ENCODE data around the gene PTGES2. TPM values are rescaled to one million over a fixed set of nuclear protein-coding genes. Genes with fewer than 3 reads are reported as not detected.
"Not testable (repeated sequence)": the region's sequence is repeated elsewhere in the genome, so short reads cannot be mapped to it uniquely, and the experiment has no call there.

PTGES2 gene
- total RNA-seq, 1 experiment from 2014 or later, result 25.7 TPM

DNA sequence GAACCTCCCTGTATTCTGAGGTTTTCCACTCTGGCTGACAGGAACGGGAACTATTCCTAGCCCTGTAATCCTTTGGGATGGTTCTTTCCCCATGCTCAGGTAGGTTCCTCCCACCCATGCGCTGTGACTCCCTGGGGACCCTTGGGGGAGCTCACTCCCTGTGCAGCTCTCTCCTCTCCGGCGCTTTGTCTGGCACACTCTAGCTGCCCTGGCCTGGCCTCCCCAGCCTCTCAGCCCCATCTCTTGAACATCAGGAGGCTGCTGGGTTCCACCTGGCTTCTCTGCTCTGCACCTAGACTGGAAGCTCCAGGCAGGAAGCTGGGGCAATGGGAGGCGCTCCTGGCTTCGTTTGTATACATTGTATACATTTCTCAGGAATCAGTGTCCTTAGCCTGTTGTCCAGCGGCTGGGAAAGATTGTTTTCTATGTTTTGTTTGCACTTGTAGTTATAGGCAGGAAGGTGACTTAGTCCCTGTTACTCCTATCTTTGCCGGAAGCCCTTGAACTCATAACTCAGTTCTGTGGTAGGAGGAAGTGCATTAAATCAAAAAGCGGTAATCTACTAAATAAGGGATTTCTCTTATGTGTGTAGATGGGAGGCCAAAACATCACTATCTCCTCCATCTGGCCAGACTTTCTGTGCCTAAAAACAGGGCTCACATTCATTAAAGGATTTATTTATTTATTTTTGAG lies 39.1 kb downstream of the PTGES2 start:
- DNase-seq (ENCODE audit: low spot score), result no peak

DNA sequence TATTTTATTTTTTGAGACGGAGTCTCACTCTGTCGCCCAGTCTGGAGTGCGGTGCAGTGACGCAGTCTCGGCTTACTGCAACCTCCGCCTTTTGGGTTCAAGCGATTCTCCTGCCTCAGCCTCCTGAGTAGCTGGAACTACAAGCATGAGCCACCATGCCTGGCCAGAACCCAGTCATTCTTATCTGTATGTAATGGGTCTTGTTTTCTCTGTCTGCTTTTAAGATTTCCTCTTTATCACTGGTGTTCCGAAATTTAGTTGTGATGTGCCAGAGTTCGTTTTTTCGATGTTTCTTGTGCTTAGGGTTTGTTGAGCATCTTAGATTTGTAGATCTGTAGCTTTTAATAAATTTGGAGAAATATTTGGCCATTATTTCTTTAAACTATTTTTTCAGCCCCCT lies 40.3 kb downstream of the PTGES2 start:
- no peak for DNase-seq (ENCODE audit: low spot score)

DNA sequence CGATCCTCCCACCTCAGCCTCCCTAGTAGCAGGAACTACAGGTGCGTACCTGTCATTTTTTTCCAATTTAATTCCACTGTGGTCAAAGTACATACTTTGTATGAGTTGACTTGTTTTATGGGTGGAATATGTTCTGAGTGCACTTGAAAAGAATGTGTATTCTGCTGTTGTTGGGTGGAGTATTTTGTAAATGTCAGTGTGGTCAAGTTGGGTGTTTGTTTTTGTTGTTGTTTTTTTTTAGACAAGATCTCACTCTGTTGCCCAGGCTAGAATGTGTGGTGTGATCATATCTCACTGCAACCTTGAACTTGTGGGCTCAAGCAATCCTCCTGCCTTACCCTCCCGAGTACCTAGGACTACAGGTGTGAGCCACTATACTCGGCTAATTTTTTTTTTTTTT lies 41.6 kb downstream of the PTGES2 start:
- DNase-seq (ENCODE audit: low spot score), result no peak

DNA sequence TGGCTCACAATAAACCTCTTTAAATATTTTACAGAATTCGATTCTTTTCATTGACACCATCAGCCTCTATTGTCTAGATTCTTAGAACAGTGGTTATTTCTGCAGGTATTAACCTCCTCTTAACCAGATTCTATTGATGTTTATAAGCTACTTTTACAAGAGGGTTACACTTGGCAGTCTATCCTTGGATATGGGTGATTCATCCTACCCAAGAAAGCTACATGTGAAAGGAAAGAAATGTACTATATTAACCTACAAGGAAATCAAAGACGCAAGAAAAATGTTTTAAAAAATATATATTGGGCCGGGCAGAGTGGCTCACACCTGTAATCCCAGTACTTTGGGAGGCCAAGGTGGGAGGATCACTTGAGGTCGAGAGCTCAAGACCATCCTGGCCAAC lies 42.8 kb downstream of the PTGES2 start:
- DNase-seq (ENCODE audit: low spot score), result no peak

DNA sequence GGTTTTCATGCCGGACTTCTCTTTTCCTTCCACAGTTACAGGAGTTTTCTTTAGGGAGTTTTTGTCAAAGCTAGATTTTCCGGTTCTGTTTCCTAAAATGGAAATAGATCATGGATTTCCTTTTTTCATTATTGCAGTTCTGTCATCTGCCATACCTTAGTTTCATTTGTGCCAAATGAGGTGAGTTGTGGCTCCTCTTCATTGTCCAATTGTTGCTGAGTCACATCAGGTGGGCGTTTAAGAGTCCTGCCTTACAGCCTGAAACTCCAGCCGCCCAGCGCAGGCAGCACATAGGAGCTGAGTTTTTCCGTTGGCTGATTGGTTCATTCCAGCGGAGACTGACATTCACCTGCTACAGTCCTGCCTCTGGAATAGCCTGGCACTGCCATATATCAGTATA lies 45.4 kb downstream of the PTGES2 start:
- no peak for DNase-seq (ENCODE audit: low spot score)

DNA sequence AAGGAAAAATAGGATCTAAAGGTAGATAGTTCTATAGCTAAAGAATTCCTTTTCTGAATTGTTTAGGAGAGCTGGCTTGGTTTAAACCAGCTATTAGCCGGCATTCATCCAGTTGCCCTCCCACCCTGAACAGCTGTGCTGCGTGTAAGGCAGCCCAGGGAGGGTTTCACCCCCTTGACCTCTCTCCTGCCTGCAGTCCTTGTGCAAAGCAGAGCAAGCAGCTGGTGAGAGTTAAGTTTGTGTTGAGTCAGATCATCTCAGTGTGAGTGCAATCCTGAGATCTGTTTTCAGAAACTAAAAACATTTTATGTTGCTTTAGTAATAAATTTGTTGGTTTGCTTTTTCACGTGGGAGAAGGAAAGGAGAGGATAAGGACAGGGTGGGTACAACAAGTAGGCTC lies 46.5 kb downstream of the PTGES2 start:
- DNase-seq (ENCODE audit: low spot score), result no peak

DNA sequence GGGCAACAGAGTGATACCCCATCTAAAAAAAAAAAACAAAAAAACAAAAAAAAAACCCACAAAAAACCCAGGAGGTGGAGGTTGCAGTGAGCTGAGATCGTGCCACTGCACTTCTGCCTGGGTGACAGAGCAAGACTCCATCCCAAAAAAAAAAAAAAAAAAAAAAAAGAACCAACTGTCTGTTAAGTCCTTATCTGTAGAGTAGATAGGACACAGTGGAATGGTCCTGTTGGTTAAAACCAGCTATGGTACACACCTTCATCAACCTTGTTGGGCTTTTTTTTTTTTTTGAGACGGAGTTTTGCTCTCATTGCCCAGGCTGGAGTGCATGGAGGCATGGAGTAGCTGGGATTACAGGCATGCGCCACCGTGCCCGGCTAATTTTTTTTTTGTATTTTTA lies 47.3 kb downstream of the PTGES2 start:
- DNase-seq (ENCODE audit: low spot score), result no peak

DNA sequence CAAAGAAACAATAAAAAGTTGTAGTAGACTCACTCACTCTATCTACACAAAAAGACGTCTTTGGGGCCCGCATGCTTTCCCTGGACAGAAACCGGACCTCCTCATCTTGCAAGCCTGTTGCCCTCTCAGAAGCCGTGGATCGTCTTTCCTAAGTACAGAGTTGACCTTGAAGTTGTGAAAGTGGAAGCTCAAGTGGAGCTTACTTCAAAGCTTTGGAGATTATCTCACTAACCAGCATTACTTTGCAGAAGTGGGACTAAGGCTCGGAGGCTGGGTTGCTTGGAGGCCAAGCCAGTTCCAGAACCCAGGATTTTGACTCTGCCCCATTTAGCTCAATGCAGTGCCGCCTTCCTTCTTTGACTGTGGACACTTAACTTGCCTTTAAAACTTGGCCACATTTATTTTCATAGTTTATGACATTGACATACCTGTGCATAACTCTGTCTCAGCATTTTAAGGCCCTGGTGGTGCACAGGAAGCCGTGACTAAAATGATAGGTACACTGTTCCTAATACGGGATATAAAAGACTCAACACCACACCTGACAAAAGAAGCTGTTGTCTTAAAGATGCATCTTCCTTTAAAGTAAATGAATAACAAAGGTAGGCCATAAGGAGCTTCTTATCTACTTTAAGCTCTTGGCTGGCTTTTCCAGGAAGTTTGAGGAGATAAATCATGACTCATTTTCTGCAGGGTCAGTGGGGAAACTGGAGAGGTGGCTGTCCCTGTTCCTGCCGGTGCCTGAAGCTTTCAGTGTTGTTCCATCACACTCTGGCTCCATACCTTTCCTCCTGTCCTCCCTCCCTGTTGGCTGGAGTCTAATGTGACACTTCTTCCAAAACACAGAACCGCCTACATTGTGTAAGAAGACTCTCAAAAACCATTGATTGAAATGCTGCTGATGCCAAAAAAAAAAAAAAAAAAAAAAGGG lies 48.8 kb downstream of the PTGES2 start:
- DNase-seq (ENCODE audit: low spot score), result no peak

DNA sequence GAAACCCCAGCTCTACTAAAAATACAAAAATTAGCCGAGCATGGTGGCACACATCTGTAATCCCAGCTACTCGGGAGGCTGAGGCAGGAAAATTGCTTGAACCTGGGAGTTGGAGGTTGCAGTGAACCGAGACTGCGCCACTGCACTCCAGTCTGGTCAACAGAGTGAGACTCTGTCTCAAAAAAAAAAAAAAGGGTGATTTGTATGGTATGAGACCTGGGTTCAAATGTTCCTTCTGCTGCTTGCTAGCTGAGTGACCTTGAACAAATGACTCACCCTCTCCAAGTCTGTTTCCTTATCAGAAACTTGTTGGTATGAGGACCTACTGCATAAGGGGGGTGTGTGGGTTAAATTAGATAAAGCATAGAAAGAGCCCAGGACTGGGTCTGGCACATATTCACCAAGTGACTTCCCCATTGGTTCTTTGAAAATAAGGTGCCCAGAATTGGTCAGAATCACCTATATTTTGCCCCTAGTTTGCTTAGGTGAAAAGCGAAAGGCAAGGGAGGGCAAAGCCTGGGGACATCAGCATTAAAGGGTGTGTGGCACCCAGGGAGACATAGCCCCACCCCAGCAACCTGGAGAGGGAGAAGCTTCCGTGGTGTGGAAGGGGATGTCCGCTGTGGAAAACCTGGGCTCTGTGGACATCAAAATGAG lies 49.6 kb downstream of the PTGES2 start:
- no peak for DNase-seq (ENCODE audit: low spot score)

DNA sequence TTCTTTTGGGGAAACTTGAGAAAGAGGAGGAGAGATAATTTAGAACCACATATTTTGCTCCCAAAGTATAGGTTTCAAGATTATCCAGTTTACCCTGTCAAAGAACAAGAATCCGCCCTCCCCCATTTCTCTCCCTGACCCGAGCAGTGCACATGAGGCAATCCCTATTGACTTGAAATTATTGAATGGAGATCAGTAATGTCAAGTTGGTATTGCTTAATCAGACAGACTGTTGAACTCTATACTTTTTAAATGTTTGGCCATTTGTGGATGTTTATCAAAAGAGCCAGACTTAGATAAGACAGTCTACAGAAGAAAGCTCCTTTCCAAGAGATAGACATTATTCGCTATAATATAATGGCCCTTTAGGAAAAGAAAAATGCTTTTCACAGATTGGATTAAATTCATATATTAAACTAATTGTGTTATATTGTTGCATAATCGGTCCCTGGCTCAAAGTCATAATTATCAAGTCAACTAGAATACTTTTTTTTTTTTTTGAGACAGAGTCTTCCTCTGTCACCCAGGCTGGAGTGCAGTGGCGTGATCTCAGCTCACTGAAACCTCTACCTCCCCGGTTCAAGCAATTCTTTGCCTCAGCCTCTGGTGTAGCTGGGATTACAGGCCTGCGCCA lies 54.2 kb downstream of the PTGES2 start:
- DNase-seq (ENCODE audit: low spot score), result no peak

DNA sequence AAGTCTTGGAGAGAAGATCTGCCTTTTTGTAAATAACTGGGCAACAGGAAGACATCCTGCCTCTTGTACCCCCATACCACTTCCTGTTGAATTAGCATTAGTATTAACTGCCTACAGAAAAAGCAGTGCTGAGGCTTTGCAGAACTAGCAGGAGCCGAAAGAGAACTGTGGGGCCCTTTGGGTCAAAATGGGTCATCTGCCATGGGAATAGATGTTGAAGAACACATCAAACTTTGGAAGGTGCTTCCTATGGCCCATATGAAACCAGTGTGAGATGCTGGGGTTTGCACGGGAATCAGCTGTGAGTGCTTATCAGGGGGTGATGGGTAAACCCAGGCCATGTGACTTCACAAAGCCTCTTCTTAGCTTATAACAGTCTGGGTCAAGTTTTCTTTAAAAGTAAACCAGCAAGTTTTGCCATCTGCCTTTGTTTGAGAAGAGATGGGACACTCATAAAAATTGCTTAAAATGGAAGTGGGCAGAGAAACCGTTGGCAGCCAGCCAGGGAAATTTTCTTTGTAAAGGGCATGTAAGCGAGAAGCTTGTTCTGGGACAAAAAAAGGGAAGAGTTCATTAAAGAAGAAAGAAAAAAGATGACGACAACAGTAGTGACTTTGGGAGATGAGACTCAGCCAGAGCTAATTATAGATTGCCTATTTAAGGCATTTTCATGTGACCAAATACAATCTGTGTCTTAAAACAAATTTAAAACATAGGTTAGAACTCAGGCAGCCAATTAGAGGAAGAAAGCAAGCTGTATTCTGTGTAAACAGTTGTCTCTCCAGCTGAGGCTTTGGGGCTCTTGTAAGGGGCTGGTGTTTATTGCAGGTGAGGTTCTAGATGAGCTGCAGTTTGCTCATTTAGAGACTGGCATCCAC lies 55.1 kb downstream of the PTGES2 start:
- DNase-seq (ENCODE audit: low spot score), result peak; percentile 58

DNA sequence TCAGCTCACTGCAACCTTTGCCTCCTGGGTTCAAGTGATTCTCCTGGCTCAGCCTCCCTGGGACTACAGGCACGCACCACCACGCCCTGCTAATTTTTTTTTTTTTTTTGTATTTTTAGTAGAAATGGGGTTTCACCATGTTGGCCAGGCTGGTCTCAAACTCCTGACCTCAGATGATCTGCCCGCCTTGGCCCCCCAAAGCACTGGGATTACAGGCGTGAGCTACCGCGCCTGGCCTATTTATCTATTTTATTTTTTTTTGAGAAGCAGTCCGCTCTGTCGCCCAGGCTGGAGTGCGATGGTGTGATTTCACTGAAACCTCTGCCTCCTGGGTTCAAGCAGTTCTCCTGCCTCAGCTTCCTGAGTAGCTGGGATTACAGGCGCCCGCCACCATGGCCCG lies 56.1 kb downstream of the PTGES2 start:
- DNase-seq (ENCODE audit: low spot score), result not testable (repeated sequence)

DNA sequence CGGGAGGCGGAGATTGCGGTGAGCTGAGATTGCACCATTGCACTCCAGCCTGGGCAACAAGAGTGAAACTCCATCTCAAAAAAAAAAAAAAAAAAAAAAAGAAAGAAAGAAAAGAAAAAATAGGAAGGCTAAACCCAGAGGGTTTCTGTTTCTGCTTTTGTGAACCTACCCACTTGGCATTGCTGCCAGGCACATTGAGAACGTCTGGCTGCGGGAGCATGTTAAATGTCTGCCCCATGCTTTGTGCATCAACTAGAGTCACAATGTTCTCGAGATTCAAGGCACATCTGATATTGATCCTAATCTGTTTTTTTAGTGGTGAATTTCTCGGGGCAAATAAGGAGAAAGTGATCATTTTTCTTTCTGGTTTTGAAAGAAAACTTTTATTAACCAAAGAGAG lies 56.7 kb downstream of the PTGES2 start:
- DNase-seq (ENCODE audit: low spot score), result no peak

Other genes with a start within 250 kb of the PTGES2 start
- 12.4 and 14.8 TPM in 2 replicates for gene ST6GALNAC6, start 228.1 kb downstream of the PTGES2 start, total RNA-seq (2014; rRNA removed; shearing (Covaris generic))
- gene ST6GALNAC4, start 210.7 kb downstream of the PTGES2 start, total RNA-seq (2014; rRNA removed; shearing (Covaris generic)), result 5.2 and 12.8 TPM in 2 replicates
- 0.95 and 2.6 TPM in 2 replicates for gene PIP5KL1, start 197.0 kb downstream of the PTGES2 start, total RNA-seq (2014; rRNA removed; shearing (Covaris generic))
- gene DPM2, start 189.9 kb downstream of the PTGES2 start, total RNA-seq (2014; rRNA removed; shearing (Covaris generic)), result 31.1 and 35.4 TPM in 2 replicates
- 7.6 and 10.6 TPM in 2 replicates for gene EEIG1, start 146.7 kb downstream of the PTGES2 start, total RNA-seq (2014; rRNA removed; shearing (Covaris generic))
- gene NAIF1, start 60.4 kb downstream of the PTGES2 start, total RNA-seq (2014; rRNA removed; shearing (Covaris generic)), result 6.5 and 12.3 TPM in 2 replicates
- 4.7 and 5.8 TPM in 2 replicates for gene SLC25A25, start 59.5 kb downstream of the PTGES2 start, total RNA-seq (2014; rRNA removed; shearing (Covaris generic))
- gene LCN2, start 21.7 kb upstream of the PTGES2 start, total RNA-seq (2014; rRNA removed; shearing (Covaris generic)), result 0.19 TPM in 1 of 2 replicates, not detected in the other
- gene BBLN, start 32.5 kb upstream of the PTGES2 start, total RNA-seq (2014; rRNA removed; shearing (Covaris generic)), result 137 and 245 TPM in 2 replicates
- gene CIZ1, start 63.8 kb upstream of the PTGES2 start, total RNA-seq (2014; rRNA removed; shearing (Covaris generic)), result 15.5 and 32.0 TPM in 2 replicates
- 19.7 and 20.0 TPM in 2 replicates for gene DNM1, start 75.7 kb upstream of the PTGES2 start, total RNA-seq (2014; rRNA removed; shearing (Covaris generic))
- gene GOLGA2, start 148.3 kb upstream of the PTGES2 start, total RNA-seq (2014; rRNA removed; shearing (Covaris generic)), result 40.3 and 56.0 TPM in 2 replicates
- gene SWI5, start 148.5 kb upstream of the PTGES2 start, total RNA-seq (2014; rRNA removed; shearing (Covaris generic)), result 59.5 and 66.7 TPM in 2 replicates
- gene TRUB2, start 194.7 kb upstream of the PTGES2 start, total RNA-seq (2014; rRNA removed; shearing (Covaris generic)), result 13.8 and 15.6 TPM in 2 replicates
- gene COQ4, start 195.1 kb upstream of the PTGES2 start, total RNA-seq (2014; rRNA removed; shearing (Covaris generic)), result 39.6 and 46.3 TPM in 2 replicates
- 15.1 and 21.9 TPM in 2 replicates for gene SLC27A4, start 212.8 kb upstream of the PTGES2 start, total RNA-seq (2014; rRNA removed; shearing (Covaris generic))
- gene URM1, start 243.6 kb upstream of the PTGES2 start, total RNA-seq (2014; rRNA removed; shearing (Covaris generic)), result 52.3 and 71.9 TPM in 2 replicates